ENCODE measurements around the gene CA12.

DNA sequence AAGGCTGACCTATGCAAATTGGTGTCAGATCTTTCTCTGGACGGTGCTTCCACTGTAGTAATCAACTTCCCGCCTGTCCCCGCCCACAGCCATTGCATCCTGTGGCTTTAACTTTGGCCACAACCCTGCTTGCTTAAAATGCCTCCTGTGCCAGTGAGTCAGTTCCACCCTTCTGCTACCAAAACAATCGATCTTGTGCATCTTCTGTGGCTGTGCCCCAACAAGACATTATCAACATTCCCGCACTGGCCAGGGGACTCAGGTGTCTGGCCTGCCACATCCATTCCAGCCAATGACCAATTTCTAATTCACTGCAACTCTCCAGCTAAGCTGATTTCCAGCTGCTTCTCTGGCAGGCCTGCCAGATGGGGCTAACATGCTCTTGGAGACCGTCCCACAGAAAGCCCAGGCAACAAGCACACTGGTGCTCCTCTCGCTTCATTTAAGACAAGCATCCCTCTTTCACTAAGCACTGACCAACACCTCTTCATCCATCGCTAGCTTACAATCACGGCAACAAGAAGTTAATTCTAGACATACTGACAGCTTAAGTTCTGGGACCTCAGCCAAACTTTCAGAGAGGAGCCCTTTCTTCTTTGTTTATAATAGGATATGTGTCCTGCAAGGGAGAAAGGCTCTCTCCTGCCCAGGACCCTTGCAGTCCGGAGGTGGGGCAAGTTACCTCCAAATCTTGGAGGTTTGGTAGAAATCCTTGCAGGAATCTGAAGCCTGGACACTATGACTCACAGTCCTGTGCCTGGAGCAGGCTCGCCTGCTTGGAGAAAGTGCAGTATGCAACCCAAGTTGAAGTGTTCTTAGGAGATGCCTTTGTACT, 6.7 kb downstream of the CA12 start:
- TF ChIP-seq CTCF (IDR thresholded peaks at IDR 0.05): no peak
- TF ChIP-seq POLR2A (IDR thresholded peaks at IDR 0.05): no peak
